ENCODE data around the gene PSMG1.

- TF ChIP-seq POLR2AphosphoS5 (IDR thresholded peaks at IDR 0.05) (no peak), EP300 (IDR thresholded peaks at IDR 0.05) (no peak), CTCF (IDR thresholded peaks at IDR 0.05) (no peak), POLR2A (IDR thresholded peaks at IDR 0.05) (no peak)
These were observed 22.2 kb downstream of the PSMG1 start for GRCh38 chr21:39161064-39161463.
